Panc1 (cell line): ENCODE data around the gene LRRC30. TPM values are rescaled to one million over a fixed set of nuclear protein-coding genes. Genes with fewer than 3 reads are reported as not detected.
"Not testable (repeated sequence)": the region's sequence is repeated elsewhere in the genome, so short reads cannot be mapped to it uniquely, and the experiment has no call there.

ENCODE experiments used
- ATAC-seq: fragments of 200-7000 bp; cut with Tn5 transposase; 2 replicates; pipeline ENCODE4 v1.9.1; 2020; ENCODE audit warnings: mild to moderate bottlenecking, moderate library complexity
- BruUV-seq: library from RNA; stranded (reverse); fragments of 400-500 nt; replicated peaks from 2 replicates; lab custom pipeline; 2021; lab: Mats Ljungman, UMichigan
- CTCF ChIA-PET: fragments of 300-600 bp; sonication (Branson Sonifier 250); formaldehyde crosslinking; loops from one replicate; lab custom pipeline; 2022; ENCODE audit warnings: antibody characterized with exemption; lab: Charles Lee
- POLR2A ChIA-PET: fragments of 300-600 bp; sonication (Branson Sonifier 250); formaldehyde crosslinking; loops from one replicate; lab custom pipeline; 2022; ENCODE audit warnings: antibody characterized with exemption; lab: Charles Lee
- DNase-seq: peaks from one replicate; pipeline ENCODE4 v3.0.0-alpha.2; 2010; ENCODE audit warnings: low read depth, low spot score
- H3K27ac ChIP-seq: 2 replicates; pipeline ENCODE4 v1.5.1; 2011; ENCODE audit warnings: mild to moderate bottlenecking, low read length, inconsistent platforms
- H3K27me3 ChIP-seq: fragments of 200-500 bp; sonication (Bioruptor generic); 2 replicates; pipeline ENCODE4 v1.6.0; 2014; ENCODE audit warnings: low read length, inconsistent platforms; ENCODE audit not compliant: control insufficient read depth, insufficient read depth
- H3K36me3 ChIP-seq: fragments of 200-500 bp; sonication (Bioruptor generic); 2 replicates; pipeline ENCODE4 v1.5.1; 2014; ENCODE audit warnings: inconsistent platforms, mild to moderate bottlenecking, low read length, moderate library complexity; ENCODE audit not compliant: control insufficient read depth, insufficient read depth
- H3K4me1 ChIP-seq: 2 replicates; pipeline ENCODE4 v1.5.1; 2011; ENCODE audit warnings: inconsistent platforms, mild to moderate bottlenecking, low read length, moderate library complexity; ENCODE audit not compliant: control insufficient read depth, insufficient read depth
- H3K4me3 ChIP-seq, 2 experiments: 2 replicates each; pipeline ENCODE4 v1.5.1; 2011 to 2012; ENCODE audit warnings: low read depth in 2 of 2, low read length in 2 of 2, mild to moderate bottlenecking in 2 of 2, inconsistent platforms in 1 of 2, moderate library complexity in 1 of 2
- H3K9me3 ChIP-seq: fragments of 200-500 bp; sonication (Bioruptor generic); 2 replicates; pipeline ENCODE4 v1.5.1; 2014; ENCODE audit warnings: low read depth, mild to moderate bottlenecking, inconsistent platforms, low read length, moderate library complexity; ENCODE audit not compliant: control insufficient read depth, insufficient read depth
- POLR2AphosphoS5 ChIP-seq: IDR thresholded peaks from 2 replicates; pipeline ENCODE4 v1.6.1; 2012; ENCODE audit warnings: mild to moderate bottlenecking, low read depth, low read length, moderate library complexity
- SIN3A ChIP-seq: IDR thresholded peaks from 2 replicates; pipeline ENCODE4 v1.6.1; 2012; ENCODE audit warnings: low read depth, mild to moderate bottlenecking, low read length, moderate library complexity, borderline replicate concordance; ENCODE audit not compliant: insufficient read depth
- TCF7L2 ChIP-seq: IDR thresholded peaks from 2 replicates; pipeline ENCODE4 v1.6.1; 2011; ENCODE audit warnings: mild to moderate bottlenecking, low read depth, low read length, inconsistent platforms
- in situ Hi-C: cut with HindIII; loops from 2 replicates; pipeline ENCODE4 v1.10.0; 2016; ENCODE audit warnings: low sequenced_read_pairs, low pct_unique_long_range_greater_than_20kb
- intact Hi-C: fragments of 100-400 bp; cut with micrococcal nuclease; formaldehyde crosslinking; loops from one replicate; pipeline ENCODE4 v1.10.0; 2022; ENCODE audit not compliant: unreplicated experiment
- total RNA-seq: library from RNA; stranded (reverse); gene quantifications from one replicate; pipeline ENCODE4 v1.2.1, GENCODE V29; 2021; ENCODE audit not compliant: unreplicated experiment
- TF ChIP-seq, protein P1 (sequence below), 2 experiments: IDR thresholded peaks; 2 replicates each; pipeline ENCODE4 v1.6.1; 2011 to 2012; ENCODE audit warnings: low read depth in 2 of 2, control low read depth in 1 of 2, low read length in 1 of 2, mild to moderate bottlenecking in 1 of 2, moderate library complexity in 1 of 2; ENCODE audit not compliant: insufficient read depth in 1 of 2
- TF ChIP-seq, protein P2 (sequence below): fragments of 450-650 bp; IDR thresholded peaks from 2 replicates; pipeline ENCODE4 v1.5.1; 2017; ENCODE audit warnings: mild to moderate bottlenecking

The LRRC30 gene
- total RNA-seq, 1 experiment from 2014 or later, result not detected

GRCh38 chr18:7202169-7202568 lies 28.7 kb upstream of the LRRC30 start:
- ChIA-PET POLR2A (no interaction called here), CTCF (no interaction called here)
- Histone ChIP-seq H3K27ac (no peak overlapping the region), H3K9me3 (no peaks in the 10 kb centered on the region), H3K4me3 (no peak overlapping the region), H3K27me3 (no peaks in the 10 kb centered on the region), H3K4me1 (no peaks in the 10 kb centered on the region), H3K36me3 (no peaks in the 10 kb centered on the region)
- BruUV-seq, result no TSS peak
- TF ChIP-seq, protein P1, sequence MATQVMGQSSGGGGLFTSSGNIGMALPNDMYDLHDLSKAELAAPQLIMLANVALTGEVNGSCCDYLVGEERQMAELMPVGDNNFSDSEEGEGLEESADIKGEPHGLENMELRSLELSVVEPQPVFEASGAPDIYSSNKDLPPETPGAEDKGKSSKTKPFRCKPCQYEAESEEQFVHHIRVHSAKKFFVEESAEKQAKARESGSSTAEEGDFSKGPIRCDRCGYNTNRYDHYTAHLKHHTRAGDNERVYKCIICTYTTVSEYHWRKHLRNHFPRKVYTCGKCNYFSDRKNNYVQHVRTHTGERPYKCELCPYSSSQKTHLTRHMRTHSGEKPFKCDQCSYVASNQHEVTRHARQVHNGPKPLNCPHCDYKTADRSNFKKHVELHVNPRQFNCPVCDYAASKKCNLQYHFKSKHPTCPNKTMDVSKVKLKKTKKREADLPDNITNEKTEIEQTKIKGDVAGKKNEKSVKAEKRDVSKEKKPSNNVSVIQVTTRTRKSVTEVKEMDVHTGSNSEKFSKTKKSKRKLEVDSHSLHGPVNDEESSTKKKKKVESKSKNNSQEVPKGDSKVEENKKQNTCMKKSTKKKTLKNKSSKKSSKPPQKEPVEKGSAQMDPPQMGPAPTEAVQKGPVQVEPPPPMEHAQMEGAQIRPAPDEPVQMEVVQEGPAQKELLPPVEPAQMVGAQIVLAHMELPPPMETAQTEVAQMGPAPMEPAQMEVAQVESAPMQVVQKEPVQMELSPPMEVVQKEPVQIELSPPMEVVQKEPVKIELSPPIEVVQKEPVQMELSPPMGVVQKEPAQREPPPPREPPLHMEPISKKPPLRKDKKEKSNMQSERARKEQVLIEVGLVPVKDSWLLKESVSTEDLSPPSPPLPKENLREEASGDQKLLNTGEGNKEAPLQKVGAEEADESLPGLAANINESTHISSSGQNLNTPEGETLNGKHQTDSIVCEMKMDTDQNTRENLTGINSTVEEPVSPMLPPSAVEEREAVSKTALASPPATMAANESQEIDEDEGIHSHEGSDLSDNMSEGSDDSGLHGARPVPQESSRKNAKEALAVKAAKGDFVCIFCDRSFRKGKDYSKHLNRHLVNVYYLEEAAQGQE (IDR thresholded peaks at IDR 0.05; ENCODE audit: insufficient read depth in 1 of 2, low read depth in 2 of 2, low read length in 1 of 2), result no peak
- TF ChIP-seq TCF7L2 (no peak), POLR2AphosphoS5 (no peak), SIN3A (no peak)
- TF ChIP-seq, protein P2, sequence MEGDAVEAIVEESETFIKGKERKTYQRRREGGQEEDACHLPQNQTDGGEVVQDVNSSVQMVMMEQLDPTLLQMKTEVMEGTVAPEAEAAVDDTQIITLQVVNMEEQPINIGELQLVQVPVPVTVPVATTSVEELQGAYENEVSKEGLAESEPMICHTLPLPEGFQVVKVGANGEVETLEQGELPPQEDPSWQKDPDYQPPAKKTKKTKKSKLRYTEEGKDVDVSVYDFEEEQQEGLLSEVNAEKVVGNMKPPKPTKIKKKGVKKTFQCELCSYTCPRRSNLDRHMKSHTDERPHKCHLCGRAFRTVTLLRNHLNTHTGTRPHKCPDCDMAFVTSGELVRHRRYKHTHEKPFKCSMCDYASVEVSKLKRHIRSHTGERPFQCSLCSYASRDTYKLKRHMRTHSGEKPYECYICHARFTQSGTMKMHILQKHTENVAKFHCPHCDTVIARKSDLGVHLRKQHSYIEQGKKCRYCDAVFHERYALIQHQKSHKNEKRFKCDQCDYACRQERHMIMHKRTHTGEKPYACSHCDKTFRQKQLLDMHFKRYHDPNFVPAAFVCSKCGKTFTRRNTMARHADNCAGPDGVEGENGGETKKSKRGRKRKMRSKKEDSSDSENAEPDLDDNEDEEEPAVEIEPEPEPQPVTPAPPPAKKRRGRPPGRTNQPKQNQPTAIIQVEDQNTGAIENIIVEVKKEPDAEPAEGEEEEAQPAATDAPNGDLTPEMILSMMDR, result no peak
- intact Hi-C loops, result no loop called here
- ATAC-seq, result no peak
- DNase-seq, result no peak
- in situ Hi-C loops, result no loop called here

GRCh38 chr18:7203601-7204000 lies 27.3 kb upstream of the LRRC30 start:
- BruUV-seq, intact Hi-C loops, DNase-seq, H3K27me3 ChIP-seq, H3K4me3 ChIP-seq, H3K4me1 ChIP-seq, CTCF ChIA-PET, H3K9me3 ChIP-seq, H3K27ac ChIP-seq, ATAC-seq, POLR2A ChIA-PET, H3K36me3 ChIP-seq, in situ Hi-C loops: not testable (repeated sequence)

DNA sequence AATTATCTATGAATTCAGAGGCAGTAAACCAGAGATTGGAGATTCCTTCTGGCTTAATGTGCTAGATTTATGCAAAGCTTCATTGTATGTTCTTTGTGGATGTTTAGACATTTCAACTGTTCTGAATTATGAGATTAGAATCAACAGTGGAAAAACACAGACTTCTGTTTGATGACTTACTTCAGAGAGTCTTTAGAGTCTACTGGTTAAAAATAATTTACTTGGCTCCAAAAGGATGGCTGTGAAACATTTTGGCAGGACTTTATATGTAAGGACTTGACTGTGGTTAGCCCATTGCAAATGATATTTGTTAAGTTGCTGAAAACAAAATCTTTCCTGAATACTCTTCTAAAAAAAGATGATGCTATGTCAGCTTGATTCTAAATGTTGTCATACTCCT lies 25.5 kb upstream of the LRRC30 start:
- POLR2A ChIA-PET, result no interaction called here
- H3K27me3 ChIP-seq, result no peaks in the 10 kb centered on the region

More for the DNA sequence above, 25.5 kb upstream of the LRRC30 start:
- intact Hi-C loops, result no loop called here
- Histone ChIP-seq H3K36me3 (no peaks in the 10 kb centered on the region), H3K9me3 (no peaks in the 10 kb centered on the region), H3K27ac (no peak overlapping the region), H3K4me1 (no peaks in the 10 kb centered on the region), H3K4me3 (no peak overlapping the region)
- TF ChIP-seq, protein P1 (IDR thresholded peaks at IDR 0.05; ENCODE audit: insufficient read depth in 1 of 2, low read depth in 2 of 2, low read length in 1 of 2), result no peak
- TF ChIP-seq, protein P2, result no peak
- TF ChIP-seq SIN3A (no peak), POLR2AphosphoS5 (no peak), TCF7L2 (no peak)
- no peak for ATAC-seq
- no peak for DNase-seq
- in situ Hi-C loops, result no loop called here
- no TSS peak for BruUV-seq
- CTCF ChIA-PET, result no interaction called here
